Hepatocyte (in vitro differentiated cells): ENCODE results near the gene ZPR1. TPM values are rescaled to one million over a fixed set of nuclear protein-coding genes. Genes with fewer than 3 reads are reported as not detected.
"Not testable (repeated sequence)": the region's sequence is repeated elsewhere in the genome, so short reads cannot be mapped to it uniquely, and the experiment has no call there.

Experiments
- DNase-seq: peaks from one replicate; pipeline ENCODE4 v3.0.0-alpha.2; 2016; ENCODE audit warnings: low spot score
- H2AFZ ChIP-seq: fragments of 200-600 bp; sonication (generic); 2 replicates; pipeline ENCODE4 v1.6.0; 2016; ENCODE audit warnings: antibody characterized with exemption, mild to moderate bottlenecking
- H3K27ac ChIP-seq: fragments of 200-600 bp; sonication (generic); 2 replicates; pipeline ENCODE4 v1.5.1; 2016; ENCODE audit warnings: mild to moderate bottlenecking
- H3K27me3 ChIP-seq: fragments of 200-600 bp; sonication (generic); 2 replicates; pipeline ENCODE4 v1.6.1; 2016
- H3K36me3 ChIP-seq: fragments of 200-600 bp; sonication (generic); replicated peaks from 2 replicates; pipeline ENCODE4 v1.5.1; 2016; ENCODE audit warnings: low read depth; ENCODE audit not compliant: insufficient read depth
- H3K4me1 ChIP-seq: fragments of 200-600 bp; sonication (generic); 2 replicates; pipeline ENCODE4 v1.5.1; 2016; ENCODE audit warnings: mild to moderate bottlenecking, moderate library complexity; ENCODE audit not compliant: insufficient read depth
- H3K4me2 ChIP-seq: fragments of 200-600 bp; sonication (generic); 2 replicates; pipeline ENCODE4 v1.6.0; 2016
- H3K4me3 ChIP-seq: fragments of 200-600 bp; sonication (generic); 2 replicates; pipeline ENCODE4 v1.5.1; 2016; ENCODE audit warnings: mild to moderate bottlenecking
- H3K79me2 ChIP-seq: fragments of 200-600 bp; sonication (generic); 2 replicates; pipeline ENCODE4 v1.6.0; 2017; ENCODE audit warnings: mild to moderate bottlenecking
- H3K9me2 ChIP-seq: fragments of 200-600 bp; sonication (generic); replicated peaks from 2 replicates; pipeline ENCODE4 v1.6.0; 2017; ENCODE audit warnings: mild to moderate bottlenecking; ENCODE audit not compliant: insufficient read depth
- H3K9me3 ChIP-seq: fragments of 200-600 bp; sonication (generic); 2 replicates; pipeline ENCODE4 v1.5.1; 2016; ENCODE audit warnings: low read depth, mild to moderate bottlenecking
- H4K20me1 ChIP-seq: fragments of 200-600 bp; sonication (generic); 2 replicates; pipeline ENCODE4 v1.6.0; 2016; ENCODE audit warnings: mild to moderate bottlenecking; ENCODE audit not compliant: insufficient read depth, poor library complexity, severe bottlenecking
- EZH2 ChIP-seq: fragments of 200-600 bp; sonication (generic); IDR thresholded peaks from 2 replicates; pipeline ENCODE4 v1.6.1; 2016; ENCODE audit warnings: antibody characterized with exemption, mild to moderate bottlenecking, borderline replicate concordance
- EZH2phosphoT487 ChIP-seq: fragments of 200-600 bp; sonication (generic); IDR thresholded peaks from one replicate; pipeline ENCODE4 v1.6.1; 2018; ENCODE audit warnings: antibody characterized with exemption, mild to moderate bottlenecking, low read depth, moderate library complexity; ENCODE audit not compliant: unreplicated experiment, severe bottlenecking
- WGBS: methylation state at CpG from one replicate; pipeline ENCODE4 v1.1.6; 2016; ENCODE audit warnings: low lambda C conversion rate; ENCODE audit errors: missing lambda C conversion rate; 5-methylcytosine and 5-hydroxymethylcytosine counted together
- polyA plus RNA-seq: library from polyadenylated mRNA; unstranded; fragments of >200 nt; fragmentation: Nextera tagmentation; extraction: Ambion mirVana; gene quantifications from 2 replicates; pipeline ENCODE4 v1.2.1, GENCODE V29; 2016
- total RNA-seq: library from RNA; depleted of rRNA; stranded (reverse); fragments of >200 nt; gene quantifications from 2 replicates; pipeline ENCODE4 v1.2.3, GENCODE V29; 2014
- TF ChIP-seq, protein P1 (sequence below): fragments of 200-600 bp; sonication (generic); IDR thresholded peaks from 2 replicates; pipeline ENCODE4 v1.5.1; 2016; ENCODE audit warnings: antibody characterized with exemption, mild to moderate bottlenecking; ENCODE audit not compliant: poor library complexity

Gene ZPR1
- total and polyA plus RNA-seq, 2 experiments from 2014 or later = 38.6 to 50.1 TPM

- Histone ChIP-seq H3K27me3 (no peaks in the 10 kb centered on the region), H3K4me3 (peak within 1 kb of the TSS; percentile 100), H3K36me3 (no peaks in the 10 kb centered on the region), H2AFZ (peak within 1 kb of the TSS; percentile 98), H3K4me2 (peak within 1 kb of the TSS; percentile 81), H3K4me1 (peaks cover 12% of the 10 kb centered on the region), H4K20me1 (no peaks in the 10 kb centered on the region), H3K79me2 (peaks cover 37% of the 10 kb centered on the region), H3K9me2 (no peaks in the 10 kb centered on the region), H3K9me3 (no peaks in the 10 kb centered on the region), H3K27ac (peak within 1 kb of the TSS; percentile 100)
- TF ChIP-seq EZH2 (no peak), EZH2phosphoT487 (no peak)
- TF ChIP-seq, protein P1, sequence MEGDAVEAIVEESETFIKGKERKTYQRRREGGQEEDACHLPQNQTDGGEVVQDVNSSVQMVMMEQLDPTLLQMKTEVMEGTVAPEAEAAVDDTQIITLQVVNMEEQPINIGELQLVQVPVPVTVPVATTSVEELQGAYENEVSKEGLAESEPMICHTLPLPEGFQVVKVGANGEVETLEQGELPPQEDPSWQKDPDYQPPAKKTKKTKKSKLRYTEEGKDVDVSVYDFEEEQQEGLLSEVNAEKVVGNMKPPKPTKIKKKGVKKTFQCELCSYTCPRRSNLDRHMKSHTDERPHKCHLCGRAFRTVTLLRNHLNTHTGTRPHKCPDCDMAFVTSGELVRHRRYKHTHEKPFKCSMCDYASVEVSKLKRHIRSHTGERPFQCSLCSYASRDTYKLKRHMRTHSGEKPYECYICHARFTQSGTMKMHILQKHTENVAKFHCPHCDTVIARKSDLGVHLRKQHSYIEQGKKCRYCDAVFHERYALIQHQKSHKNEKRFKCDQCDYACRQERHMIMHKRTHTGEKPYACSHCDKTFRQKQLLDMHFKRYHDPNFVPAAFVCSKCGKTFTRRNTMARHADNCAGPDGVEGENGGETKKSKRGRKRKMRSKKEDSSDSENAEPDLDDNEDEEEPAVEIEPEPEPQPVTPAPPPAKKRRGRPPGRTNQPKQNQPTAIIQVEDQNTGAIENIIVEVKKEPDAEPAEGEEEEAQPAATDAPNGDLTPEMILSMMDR = no peak
- WGBS = under 1% methylated on average over 61 of the region's 73 CpGs
- peak; percentile 94 for DNase-seq
Measured at GRCh38 chr11:116772443-116773202, 15.2 kb downstream of the ZPR1 start, which contains the start of gene BUD13. TSS of gene BUD13 (minus strand) at chr11:116772987. CDS start at chr11:116772964, 23 bp downstream.

DNA sequence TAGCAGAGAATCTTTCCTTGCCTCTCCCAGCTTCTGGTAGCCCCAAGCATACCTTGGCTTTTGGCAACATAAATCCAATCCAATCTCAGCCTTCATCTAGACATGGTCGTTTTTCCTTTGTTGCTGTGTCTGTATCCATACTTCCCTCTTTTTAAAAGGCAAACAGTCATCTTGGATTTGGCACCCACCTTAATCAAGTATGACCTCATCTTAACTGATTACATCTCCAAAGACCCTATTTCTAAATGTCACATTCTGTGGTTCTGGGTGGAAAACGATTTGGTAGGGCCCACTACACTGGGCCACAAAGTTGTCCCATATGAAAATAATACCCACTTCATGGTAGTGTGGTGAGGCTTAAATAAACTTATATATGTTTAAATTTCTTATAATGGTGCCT, 15.9 kb downstream of the ZPR1 start:
- Histone ChIP-seq H3K4me3 (peak overlapping the region; percentile 100), H3K27ac (peak overlapping the region; percentile 100), H4K20me1 (no peaks in the 10 kb centered on the region), H3K27me3 (no peaks in the 10 kb centered on the region), H2AFZ (peak overlapping the region; percentile 98), H3K4me2 (peak overlapping the region; percentile 81), H3K79me2 (peaks cover 37% of the 10 kb centered on the region), H3K9me3 (no peaks in the 10 kb centered on the region), H3K9me2 (no peaks in the 10 kb centered on the region), H3K4me1 (peaks cover 12% of the 10 kb centered on the region), H3K36me3 (no peaks in the 10 kb centered on the region)
- WGBS = 22% methylated on average over 2 of the region's 2 CpGs
- no peak for DNase-seq
- TF ChIP-seq EZH2phosphoT487 = no peak
- TF ChIP-seq EZH2 = no peak
- TF ChIP-seq, protein P1 = no peak

DNA sequence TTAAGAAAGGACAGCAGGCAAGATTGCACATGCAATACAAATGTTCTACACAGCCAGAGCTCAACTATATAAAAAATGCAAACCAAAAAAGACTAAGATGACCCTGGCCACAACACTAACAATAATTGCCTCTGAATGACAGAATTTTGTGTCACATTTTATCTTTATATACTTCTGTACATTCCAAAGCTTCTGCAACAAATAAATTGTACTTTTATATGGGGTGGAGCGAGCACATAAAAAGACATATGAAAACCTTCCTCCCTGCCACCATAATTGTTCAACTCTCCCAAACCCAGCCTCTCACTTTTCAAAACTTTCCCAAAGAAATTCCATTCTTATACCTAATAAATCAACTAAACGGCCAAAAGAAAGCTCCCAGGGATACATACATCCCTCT, 25.7 kb downstream of the ZPR1 start:
- 93% methylated on average over 2 of the region's 2 CpGs for WGBS
- TF ChIP-seq, protein P1 = no peak
- TF ChIP-seq EZH2phosphoT487 (no peak), EZH2 (no peak)
- Histone ChIP-seq H3K79me2 (no peaks in the 10 kb centered on the region), H3K9me3 (no peaks in the 10 kb centered on the region), H2AFZ (no peak overlapping the region), H3K27me3 (no peaks in the 10 kb centered on the region), H3K4me1 (no peaks in the 10 kb centered on the region), H3K36me3 (no peaks in the 10 kb centered on the region), H4K20me1 (no peaks in the 10 kb centered on the region), H3K4me3 (no peak overlapping the region), H3K4me2 (no peak overlapping the region), H3K27ac (no peak overlapping the region), H3K9me2 (no peaks in the 10 kb centered on the region)
- no peak for DNase-seq

- not testable (repeated sequence) for H3K79me2 ChIP-seq, H3K27me3 ChIP-seq, H3K27ac ChIP-seq, H2AFZ ChIP-seq, H3K4me1 ChIP-seq, H3K9me2 ChIP-seq, H3K4me3 ChIP-seq, H3K9me3 ChIP-seq, DNase-seq, H4K20me1 ChIP-seq, H3K4me2 ChIP-seq, H3K36me3 ChIP-seq
- WGBS = 94% methylated on average over 8 of the region's 8 CpGs
Measured at GRCh38 chr11:116756044-116756443, 31.8 kb downstream of the ZPR1 start.
